ENCODE results near the gene DCANP1.

DCANP1 gene

DNA sequence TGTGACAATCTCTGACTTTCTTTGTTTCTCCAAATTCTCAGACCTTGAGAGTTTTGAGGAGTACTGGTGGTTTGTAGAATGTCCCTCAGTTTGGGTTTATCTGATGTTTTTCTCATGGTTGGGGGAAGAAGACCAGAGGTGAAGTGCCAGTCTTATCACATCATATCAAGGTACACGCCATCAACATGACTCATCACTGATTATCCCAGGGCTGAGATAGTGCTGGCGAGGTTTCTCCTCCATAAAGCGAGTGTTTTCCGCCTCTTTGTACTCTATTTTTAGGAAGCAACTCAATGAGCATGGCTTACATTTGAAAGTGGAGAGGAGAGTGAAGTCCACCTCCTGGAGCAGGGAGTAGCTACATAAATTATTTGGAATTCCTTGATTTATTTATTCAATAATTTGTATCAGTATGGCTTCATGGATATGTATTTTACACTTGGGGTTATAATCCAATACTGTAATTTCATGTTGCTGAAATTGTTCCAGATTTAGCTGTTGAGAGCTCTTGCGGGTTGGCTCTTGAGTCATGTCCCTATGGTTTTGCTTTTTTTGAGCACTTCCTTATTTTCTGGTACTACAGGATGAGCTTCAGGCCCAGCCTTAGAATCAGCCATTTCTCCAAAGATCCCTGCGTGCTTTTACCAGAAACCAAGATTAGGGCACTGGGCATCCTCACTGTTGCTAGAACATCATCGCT lies 23.9 kb downstream of the DCANP1 start:
- H3K4me3 ChIP-seq (replicated peaks; ENCODE audit: insufficient read depth, low read length), result no peak overlapping the region
- peak in 1 of 2 experiments; percentile 45 for DNase-seq (ENCODE audit: low read depth in 1 of 2, low spot score in 1 of 2)
- no peaks in the 10 kb centered on the region for H3K27me3 ChIP-seq (ENCODE audit: insufficient read depth, poor library complexity, severe bottlenecking)
- peak; percentile 95 for TF ChIP-seq SPI1 (IDR thresholded peaks at IDR 0.05; ENCODE audit: borderline replicate concordance, low read depth)
- TF ChIP-seq GABPA (IDR thresholded peaks at IDR 0.05; ENCODE audit: low read depth), result no peak
- no peak for TF ChIP-seq POLR2AphosphoS5 (IDR thresholded peaks at IDR 0.05; ENCODE audit: low read depth)
- TF ChIP-seq, protein P1, sequence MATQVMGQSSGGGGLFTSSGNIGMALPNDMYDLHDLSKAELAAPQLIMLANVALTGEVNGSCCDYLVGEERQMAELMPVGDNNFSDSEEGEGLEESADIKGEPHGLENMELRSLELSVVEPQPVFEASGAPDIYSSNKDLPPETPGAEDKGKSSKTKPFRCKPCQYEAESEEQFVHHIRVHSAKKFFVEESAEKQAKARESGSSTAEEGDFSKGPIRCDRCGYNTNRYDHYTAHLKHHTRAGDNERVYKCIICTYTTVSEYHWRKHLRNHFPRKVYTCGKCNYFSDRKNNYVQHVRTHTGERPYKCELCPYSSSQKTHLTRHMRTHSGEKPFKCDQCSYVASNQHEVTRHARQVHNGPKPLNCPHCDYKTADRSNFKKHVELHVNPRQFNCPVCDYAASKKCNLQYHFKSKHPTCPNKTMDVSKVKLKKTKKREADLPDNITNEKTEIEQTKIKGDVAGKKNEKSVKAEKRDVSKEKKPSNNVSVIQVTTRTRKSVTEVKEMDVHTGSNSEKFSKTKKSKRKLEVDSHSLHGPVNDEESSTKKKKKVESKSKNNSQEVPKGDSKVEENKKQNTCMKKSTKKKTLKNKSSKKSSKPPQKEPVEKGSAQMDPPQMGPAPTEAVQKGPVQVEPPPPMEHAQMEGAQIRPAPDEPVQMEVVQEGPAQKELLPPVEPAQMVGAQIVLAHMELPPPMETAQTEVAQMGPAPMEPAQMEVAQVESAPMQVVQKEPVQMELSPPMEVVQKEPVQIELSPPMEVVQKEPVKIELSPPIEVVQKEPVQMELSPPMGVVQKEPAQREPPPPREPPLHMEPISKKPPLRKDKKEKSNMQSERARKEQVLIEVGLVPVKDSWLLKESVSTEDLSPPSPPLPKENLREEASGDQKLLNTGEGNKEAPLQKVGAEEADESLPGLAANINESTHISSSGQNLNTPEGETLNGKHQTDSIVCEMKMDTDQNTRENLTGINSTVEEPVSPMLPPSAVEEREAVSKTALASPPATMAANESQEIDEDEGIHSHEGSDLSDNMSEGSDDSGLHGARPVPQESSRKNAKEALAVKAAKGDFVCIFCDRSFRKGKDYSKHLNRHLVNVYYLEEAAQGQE (IDR thresholded peaks at IDR 0.05; ENCODE audit: insufficient replicate concordance, low read depth), result no peak
- H3K27ac ChIP-seq (replicated peaks), result peak overlapping the region; percentile 95

DNA sequence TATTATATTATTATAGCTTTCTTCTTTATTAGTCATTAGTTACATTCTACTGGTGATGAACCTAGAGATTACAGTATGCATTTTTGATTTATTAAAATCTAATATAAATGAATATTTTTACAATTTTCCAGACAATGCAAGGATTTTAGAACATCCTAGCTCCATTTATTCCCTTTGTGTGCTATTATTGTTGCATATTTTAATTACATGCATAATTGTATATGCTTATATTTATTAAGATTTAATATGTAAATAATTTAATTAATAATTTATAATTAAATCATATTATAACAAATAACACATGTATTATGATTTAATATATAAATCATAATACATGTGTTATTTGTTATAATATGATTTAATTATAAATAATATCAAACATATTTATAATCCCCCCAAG lies 24.7 kb downstream of the DCANP1 start:
- H3K27me3 ChIP-seq (ENCODE audit: insufficient read depth, poor library complexity, severe bottlenecking), result no peaks in the 10 kb centered on the region
- no peak overlapping the region; the same call in 1 of the 2 replicates for H3K27ac ChIP-seq (replicated peaks)
- DNase-seq (ENCODE audit: low read depth in 1 of 2, low spot score in 1 of 2), result no peak
- TF ChIP-seq POLR2AphosphoS5 (IDR thresholded peaks at IDR 0.05; ENCODE audit: low read depth) (no peak), SPI1 (IDR thresholded peaks at IDR 0.05; ENCODE audit: borderline replicate concordance, low read depth) (no peak), GABPA (IDR thresholded peaks at IDR 0.05; ENCODE audit: low read depth) (no peak)
- TF ChIP-seq, protein P2, sequence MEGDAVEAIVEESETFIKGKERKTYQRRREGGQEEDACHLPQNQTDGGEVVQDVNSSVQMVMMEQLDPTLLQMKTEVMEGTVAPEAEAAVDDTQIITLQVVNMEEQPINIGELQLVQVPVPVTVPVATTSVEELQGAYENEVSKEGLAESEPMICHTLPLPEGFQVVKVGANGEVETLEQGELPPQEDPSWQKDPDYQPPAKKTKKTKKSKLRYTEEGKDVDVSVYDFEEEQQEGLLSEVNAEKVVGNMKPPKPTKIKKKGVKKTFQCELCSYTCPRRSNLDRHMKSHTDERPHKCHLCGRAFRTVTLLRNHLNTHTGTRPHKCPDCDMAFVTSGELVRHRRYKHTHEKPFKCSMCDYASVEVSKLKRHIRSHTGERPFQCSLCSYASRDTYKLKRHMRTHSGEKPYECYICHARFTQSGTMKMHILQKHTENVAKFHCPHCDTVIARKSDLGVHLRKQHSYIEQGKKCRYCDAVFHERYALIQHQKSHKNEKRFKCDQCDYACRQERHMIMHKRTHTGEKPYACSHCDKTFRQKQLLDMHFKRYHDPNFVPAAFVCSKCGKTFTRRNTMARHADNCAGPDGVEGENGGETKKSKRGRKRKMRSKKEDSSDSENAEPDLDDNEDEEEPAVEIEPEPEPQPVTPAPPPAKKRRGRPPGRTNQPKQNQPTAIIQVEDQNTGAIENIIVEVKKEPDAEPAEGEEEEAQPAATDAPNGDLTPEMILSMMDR (IDR thresholded peaks at IDR 0.05; ENCODE audit: insufficient read depth, low read length), result no peak
- TF ChIP-seq, protein P1 (IDR thresholded peaks at IDR 0.05; ENCODE audit: insufficient replicate concordance, low read depth), result no peak
- no peak overlapping the region for H3K4me3 ChIP-seq (replicated peaks; ENCODE audit: insufficient read depth, low read length)

DNA sequence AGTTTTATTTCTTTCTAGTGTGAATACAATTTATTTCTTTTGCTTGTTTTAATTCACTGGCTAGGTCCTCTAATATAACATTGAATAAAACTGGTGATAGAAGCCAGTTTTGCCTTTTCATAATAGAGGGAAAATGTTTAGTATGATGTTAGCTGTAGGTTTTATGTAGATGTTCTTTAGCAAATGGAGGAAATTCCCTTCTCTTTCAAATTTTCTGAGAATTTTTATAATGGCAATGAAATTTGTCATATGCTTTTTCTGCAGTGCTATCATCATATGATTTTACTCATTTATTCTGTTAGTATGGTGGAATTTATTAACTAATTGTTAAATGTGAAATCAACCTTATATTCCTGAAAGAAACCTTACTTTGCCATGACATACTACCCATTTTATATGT lies 30.1 kb downstream of the DCANP1 start:
- DNase-seq (ENCODE audit: low read depth in 1 of 2, low spot score in 1 of 2), result no peak
- Histone ChIP-seq H3K27ac (replicated peaks) (no peak overlapping the region), H3K4me3 (replicated peaks; ENCODE audit: insufficient read depth, low read length) (no peak overlapping the region), H3K27me3 (ENCODE audit: insufficient read depth, poor library complexity, severe bottlenecking) (no peaks in the 10 kb centered on the region)
- TF ChIP-seq, protein P1 (IDR thresholded peaks at IDR 0.05; ENCODE audit: insufficient replicate concordance, low read depth), result no peak
- TF ChIP-seq POLR2AphosphoS5 (IDR thresholded peaks at IDR 0.05; ENCODE audit: low read depth), result no peak
- no peak for TF ChIP-seq SPI1 (IDR thresholded peaks at IDR 0.05; ENCODE audit: borderline replicate concordance, low read depth)
- no peak for TF ChIP-seq GABPA (IDR thresholded peaks at IDR 0.05; ENCODE audit: low read depth)

DNA sequence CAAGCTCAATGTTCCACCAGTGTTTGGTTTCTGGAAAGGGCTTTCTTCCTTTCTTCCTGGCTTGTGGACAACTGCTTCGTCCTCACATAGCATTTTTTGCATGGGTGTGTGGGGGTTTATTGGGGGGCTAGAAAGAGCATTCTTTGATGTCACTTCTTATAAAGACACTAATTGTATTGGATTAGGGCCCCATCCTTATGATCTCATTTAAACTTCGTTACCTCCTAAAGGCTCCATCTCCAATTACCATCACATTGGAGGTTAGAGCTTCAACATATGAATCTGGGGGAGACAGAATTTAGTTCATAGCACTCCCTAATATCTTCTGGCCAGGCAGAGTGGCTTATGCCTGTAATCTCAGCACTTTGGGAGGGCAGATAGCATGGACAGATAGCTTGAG lies 42.1 kb downstream of the DCANP1 start:
- TF ChIP-seq, protein P1 (IDR thresholded peaks at IDR 0.05; ENCODE audit: insufficient replicate concordance, low read depth), result no peak
- no peak for TF ChIP-seq POLR2AphosphoS5 (IDR thresholded peaks at IDR 0.05; ENCODE audit: low read depth)
- TF ChIP-seq SPI1 (IDR thresholded peaks at IDR 0.05; ENCODE audit: borderline replicate concordance, low read depth), result no peak
- TF ChIP-seq, protein P2 (IDR thresholded peaks at IDR 0.05; ENCODE audit: insufficient read depth, low read length), result no peak
- TF ChIP-seq GABPA (IDR thresholded peaks at IDR 0.05; ENCODE audit: low read depth), result no peak
- H3K27me3 ChIP-seq (ENCODE audit: insufficient read depth, poor library complexity, severe bottlenecking), result no peaks in the 10 kb centered on the region
- H3K4me3 ChIP-seq (replicated peaks; ENCODE audit: insufficient read depth, low read length), result no peak overlapping the region
- no peak for DNase-seq (ENCODE audit: low read depth in 1 of 2, low spot score in 1 of 2)
- H3K27ac ChIP-seq (replicated peaks), result no peak overlapping the region

All from HL-60 (cell line).